ENCODE measurements around the gene HCK. TPM values are rescaled to one million over a fixed set of nuclear protein-coding genes. Genes with fewer than 3 reads are reported as not detected.

HCK gene
- total RNA-seq, 1 experiment from 2014 or later: 0.17 TPM

DNA sequence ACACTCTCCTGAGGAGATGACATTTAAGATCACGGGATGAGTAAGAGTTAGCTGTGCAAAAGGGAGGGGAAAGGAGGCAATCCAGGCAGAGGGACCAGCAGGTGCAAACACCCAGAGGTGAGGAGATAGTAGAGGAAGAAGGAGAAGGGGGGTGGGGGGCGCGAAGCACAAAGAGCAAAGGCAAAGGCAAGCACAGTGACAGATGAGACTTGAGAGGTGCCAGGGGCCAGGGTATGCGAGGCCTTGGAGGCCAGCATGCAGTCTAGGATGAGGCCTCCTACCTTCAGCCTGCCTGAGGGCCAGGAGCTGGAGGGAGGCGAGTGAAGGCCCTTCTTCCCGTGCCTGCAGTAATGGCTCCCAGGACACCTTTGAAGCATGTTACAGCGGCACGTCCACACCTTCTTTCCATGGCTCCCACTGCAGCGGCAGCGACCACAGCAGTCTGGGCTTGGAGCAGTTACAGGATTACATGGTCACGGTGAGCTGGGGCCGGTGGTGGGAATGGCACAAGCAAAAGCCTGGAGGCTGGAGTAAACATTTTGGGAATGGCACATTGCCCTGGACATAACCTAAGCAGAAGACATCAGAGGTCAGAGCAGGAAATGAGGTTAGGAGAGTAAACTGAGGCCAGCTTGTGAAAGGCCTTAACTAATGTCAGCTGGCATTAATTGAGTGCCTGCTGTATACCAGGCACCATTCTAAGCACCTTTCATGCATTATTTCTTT is 23.2 kb upstream of the HCK start:
- Histone ChIP-seq H3K79me2 (ENCODE audit: insufficient read depth, low read length) (no peaks in the 10 kb centered on the region), H3K9me3 (ENCODE audit: control insufficient read depth in 1 of 2, insufficient read depth in 1 of 2, low read depth in 1 of 2, low read length in 2 of 2) (no peaks in the 10 kb centered on the region), H3K4me3 (replicated peaks in 1 of 2; ENCODE audit: low read depth in 1 of 2, low read length in 2 of 2) (no peak overlapping the region), H3K9me2 (ENCODE audit: insufficient read depth) (no peaks in the 10 kb centered on the region), H2AFZ (ENCODE audit: low read depth, low read length, poor library complexity, severe bottlenecking) (no peak overlapping the region), H3K27me3 (ENCODE audit: insufficient read depth, low read length) (peaks cover 3% of the 10 kb centered on the region; the same call in 1 of the 2 replicates), H3K4me2 (ENCODE audit: low read length) (no peak overlapping the region), H3K27ac (ENCODE audit: low read depth, low read length) (no peak overlapping the region), H3K4me1 (ENCODE audit: control insufficient read depth in 1 of 2, insufficient read depth in 2 of 2, low read length in 2 of 2) (peaks cover 4 to 6% of the 10 kb centered on the region in 2 experiments; a peak in 2 of 4 replicates), H3K9ac (ENCODE audit: low read length) (no peak overlapping the region), H3K36me3 (ENCODE audit: control insufficient read depth in 1 of 2, insufficient read depth in 2 of 2, low read length in 2 of 2) (no peaks in the 10 kb centered on the region), H4K20me1 (ENCODE audit: insufficient read depth) (no peaks in the 10 kb centered on the region)
- ATAC-seq (no peak), DNase-seq (ENCODE audit: low read depth, low spot score) (no peak)
- RAD21 ChIA-PET (ENCODE audit: low non-redundant PET in 1 of 2, low total read pairs in 2 of 2, uncharacterized antibody in 2 of 2, unreplicated experiment in 2 of 2): no interaction called here
- CTCF ChIA-PET: interaction anchor here (1.4 to 4.3 kb wide), 4 partner anchors 11 to 182 kb away, joined by 3 to 36 read pairs (median 16); no protein-coding TSS in a partner anchor
- TF ChIP-seq, protein P1, sequence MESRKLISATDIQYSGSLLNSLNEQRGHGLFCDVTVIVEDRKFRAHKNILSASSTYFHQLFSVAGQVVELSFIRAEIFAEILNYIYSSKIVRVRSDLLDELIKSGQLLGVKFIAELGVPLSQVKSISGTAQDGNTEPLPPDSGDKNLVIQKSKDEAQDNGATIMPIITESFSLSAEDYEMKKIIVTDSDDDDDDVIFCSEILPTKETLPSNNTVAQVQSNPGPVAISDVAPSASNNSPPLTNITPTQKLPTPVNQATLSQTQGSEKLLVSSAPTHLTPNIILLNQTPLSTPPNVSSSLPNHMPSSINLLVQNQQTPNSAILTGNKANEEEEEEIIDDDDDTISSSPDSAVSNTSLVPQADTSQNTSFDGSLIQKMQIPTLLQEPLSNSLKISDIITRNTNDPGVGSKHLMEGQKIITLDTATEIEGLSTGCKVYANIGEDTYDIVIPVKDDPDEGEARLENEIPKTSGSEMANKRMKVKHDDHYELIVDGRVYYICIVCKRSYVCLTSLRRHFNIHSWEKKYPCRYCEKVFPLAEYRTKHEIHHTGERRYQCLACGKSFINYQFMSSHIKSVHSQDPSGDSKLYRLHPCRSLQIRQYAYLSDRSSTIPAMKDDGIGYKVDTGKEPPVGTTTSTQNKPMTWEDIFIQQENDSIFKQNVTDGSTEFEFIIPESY (IDR thresholded peaks at IDR 0.05; ENCODE audit: extremely low read depth, insufficient replicate concordance, low read length): no peak
- TF ChIP-seq EZH2 (IDR thresholded peaks at IDR 0.05): no peak
- TF ChIP-seq CEBPB (IDR thresholded peaks at IDR 0.05; ENCODE audit: low read depth): no peak
- no peak for TF ChIP-seq CBX3 (IDR thresholded peaks at IDR 0.05; ENCODE audit: low read depth)
- TF ChIP-seq POLR2AphosphoS5 (IDR thresholded peaks at IDR 0.05; ENCODE audit: low read depth, low read length): no peak
- TF ChIP-seq, protein P2, sequence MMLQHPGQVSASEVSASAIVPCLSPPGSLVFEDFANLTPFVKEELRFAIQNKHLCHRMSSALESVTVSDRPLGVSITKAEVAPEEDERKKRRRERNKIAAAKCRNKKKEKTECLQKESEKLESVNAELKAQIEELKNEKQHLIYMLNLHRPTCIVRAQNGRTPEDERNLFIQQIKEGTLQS (IDR thresholded peaks at IDR 0.05): no peak
- TF ChIP-seq ELF1 (IDR thresholded peaks at IDR 0.05; ENCODE audit: borderline replicate concordance, low read depth): no peak
- TF ChIP-seq, protein P3, sequence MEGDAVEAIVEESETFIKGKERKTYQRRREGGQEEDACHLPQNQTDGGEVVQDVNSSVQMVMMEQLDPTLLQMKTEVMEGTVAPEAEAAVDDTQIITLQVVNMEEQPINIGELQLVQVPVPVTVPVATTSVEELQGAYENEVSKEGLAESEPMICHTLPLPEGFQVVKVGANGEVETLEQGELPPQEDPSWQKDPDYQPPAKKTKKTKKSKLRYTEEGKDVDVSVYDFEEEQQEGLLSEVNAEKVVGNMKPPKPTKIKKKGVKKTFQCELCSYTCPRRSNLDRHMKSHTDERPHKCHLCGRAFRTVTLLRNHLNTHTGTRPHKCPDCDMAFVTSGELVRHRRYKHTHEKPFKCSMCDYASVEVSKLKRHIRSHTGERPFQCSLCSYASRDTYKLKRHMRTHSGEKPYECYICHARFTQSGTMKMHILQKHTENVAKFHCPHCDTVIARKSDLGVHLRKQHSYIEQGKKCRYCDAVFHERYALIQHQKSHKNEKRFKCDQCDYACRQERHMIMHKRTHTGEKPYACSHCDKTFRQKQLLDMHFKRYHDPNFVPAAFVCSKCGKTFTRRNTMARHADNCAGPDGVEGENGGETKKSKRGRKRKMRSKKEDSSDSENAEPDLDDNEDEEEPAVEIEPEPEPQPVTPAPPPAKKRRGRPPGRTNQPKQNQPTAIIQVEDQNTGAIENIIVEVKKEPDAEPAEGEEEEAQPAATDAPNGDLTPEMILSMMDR (IDR thresholded peaks at IDR 0.05 in 2 of 3, conservative IDR thresholded peaks at IDR 0.05 in 1 of 3; ENCODE audit: borderline replicate concordance in 1 of 3, insufficient read depth in 1 of 3, low read depth in 2 of 3, low read length in 2 of 3): no peak
- no peak for TF ChIP-seq POLR2A (IDR thresholded peaks at IDR 0.05; ENCODE audit: borderline replicate concordance, extremely low read depth, insufficient read depth, insufficient read length)
- TF ChIP-seq YY1 (IDR thresholded peaks at IDR 0.05; ENCODE audit: extremely low read depth, insufficient replicate concordance, low read depth, low read length): no peak
- POLR2A ChIA-PET: interaction anchor here (1.1 kb wide), 1 partner anchor 11 kb away, joined by 3 read pairs; no protein-coding TSS in a partner anchor
- BruUV-seq (replicated peaks): no TSS peak
- intact Hi-C loops (cut with micrococcal nuclease): no loop called here
